A549 (cell line): ENCODE data around the gene PPM1B. TPM values are rescaled to one million over a fixed set of nuclear protein-coding genes. Genes with fewer than 3 reads are reported as not detected.

Experiments used
- ATAC-seq, 2 experiments: fragments of 200-7000 bp in 1 of 2; fragments of >200 bp in 1 of 2; cut with Nextera tagmentation in 1 of 2; cut with Tn5 transposase in 1 of 2; 3 replicates each; pipeline versions ENCODE4 v1.8.0 to v1.9.1; 2018 to 2020; ENCODE audit warnings: mild to moderate bottlenecking in 1 of 2, moderate library complexity in 1 of 2
- CTCF ChIA-PET: fragments of 300-600 bp; sonication (Branson Sonifier 250); formaldehyde crosslinking; extraction: SDS; loops from one replicate; lab custom pipeline; 2021; ENCODE audit warnings: antibody characterized with exemption, inconsistent platforms; lab: Yijun Ruan, JAX
- POLR2A ChIA-PET: fragments of 350-600 bp; formaldehyde crosslinking; extraction: SDS; loops from one replicate; lab custom pipeline; 2021; ENCODE audit warnings: antibody characterized with exemption, inconsistent platforms; lab: Yijun Ruan, JAX
- DNase-seq, 2 experiments: peaks; one replicate each; pipeline versions ENCODE4 v3.0.0 to v3.0.0-alpha.2; 2011 to 2016; ENCODE audit warnings: low read depth in 1 of 2, low spot score in 1 of 2
- FAIRE-seq: peaks from 2 replicates; lab custom pipeline; 2011; peaks lifted over from hg19 to GRCh38; lab: Jason Lieb, UNC
- H3K27ac ChIP-seq, 2 experiments: fragments of >200 bp; sonication (Bioruptor Twin); formaldehyde crosslinking; 3 replicates each; pipeline ENCODE4 v1.5.1; 2016 to 2017
- H3K4me1 ChIP-seq: fragments of >200 bp; sonication (Bioruptor Twin); formaldehyde crosslinking; 3 replicates; pipeline ENCODE4 v1.6.1; 2016
- H3K4me2 ChIP-seq: fragments of >200 bp; sonication (Bioruptor Twin); formaldehyde crosslinking; 3 replicates; pipeline ENCODE4 v1.6.1; 2016
- H3K4me3 ChIP-seq: fragments of >200 bp; sonication (Bioruptor Twin); formaldehyde crosslinking; 3 replicates; pipeline ENCODE4 v1.5.1; 2016
- H3K9me3 ChIP-seq: fragments of >200 bp; sonication (Bioruptor Twin); formaldehyde crosslinking; 3 replicates; pipeline ENCODE4 v1.6.1; 2016
- CEBPB ChIP-seq, 2 experiments: fragments of >200 bp in 1 of 2; sonication (Bioruptor Twin) in 1 of 2; formaldehyde crosslinking in 1 of 2; IDR thresholded peaks; 2 replicates each; pipeline ENCODE4 v1.6.1; 2012 to 2016
- ESRRA ChIP-seq: fragments of 150-350 bp; IDR thresholded peaks from 2 replicates; pipeline ENCODE4 v1.6.1; 2014; ENCODE audit warnings: mild to moderate bottlenecking, low read length, borderline replicate concordance
- GATA3 ChIP-seq: IDR thresholded peaks from 2 replicates; pipeline ENCODE4 v1.6.1; 2012; ENCODE audit warnings: borderline replicate concordance
- HES2 ChIP-seq: fragments of >200 bp; sonication (Bioruptor Twin); formaldehyde crosslinking; IDR thresholded peaks from 2 replicates; pipeline ENCODE4 v1.6.1; 2016
- HOXB5 ChIP-seq: fragments of 250-450 bp; sonication (Bioruptor Pico); IDR thresholded peaks from 2 replicates; pipeline ENCODE4 v1.5.0; 2020; ENCODE audit warnings: mild to moderate bottlenecking, moderate library complexity
- JUNB ChIP-seq: fragments of >200 bp; sonication (Bioruptor Twin); formaldehyde crosslinking; IDR thresholded peaks from 2 replicates; pipeline ENCODE4 v1.6.1; 2016
- MYC ChIP-seq: IDR thresholded peaks from 2 replicates; pipeline ENCODE4 v1.6.1; 2012; ENCODE audit warnings: mild to moderate bottlenecking, inconsistent platforms, low read length, improper control_type of control experiment, borderline replicate concordance
- RAD21 ChIP-seq, 2 experiments: fragments of >200 bp in 1 of 2; sonication (Bioruptor Twin) in 1 of 2; formaldehyde crosslinking in 1 of 2; IDR thresholded peaks in 1 of 2; conservative IDR thresholded peaks in 1 of 2; 2 replicates in 1 of 2; 3 replicates in 1 of 2; pipeline ENCODE4 v1.6.1; 2012 to 2018; ENCODE audit warnings: inconsistent platforms in 1 of 2
- SMC3 ChIP-seq: fragments of >200 bp; sonication (Bioruptor Twin); formaldehyde crosslinking; IDR thresholded peaks from 3 replicates; pipeline ENCODE4 v1.6.1; 2018; ENCODE audit warnings: inconsistent platforms
- TFCP2L1 ChIP-seq: fragments of 250-450 bp; sonication (Bioruptor Pico); IDR thresholded peaks from 2 replicates; pipeline ENCODE4 v1.5.0; 2021; ENCODE audit warnings: mild to moderate bottlenecking
- WGBS: methylation state at CpG from one replicate; pipeline ENCODE4 v1.1.6; 2017; ENCODE audit errors: missing lambda C conversion rate; 5-methylcytosine and 5-hydroxymethylcytosine counted together
- polyA plus RNA-seq, 4 experiments: library from polyadenylated mRNA; depleted of rRNA in 3 of 4; stranded (reverse); fragments of >200 nt; fragmentation: RNase III in 1 of 4; extraction: RNeasy Plus Mini Kit Qiagen cat#74134 plus additional on column Dnase treatment in 1 of 4; gene quantifications; 2 replicates in 3 of 4; 3 replicates in 1 of 4; pipeline ENCODE4 v1.2.3, GENCODE V29; 2011 to 2017
- TF ChIP-seq, protein P1 (sequence below): IDR thresholded peaks from 2 replicates; pipeline ENCODE4 v1.6.1; 2012
- TF ChIP-seq, protein P2 (sequence below): fragments of >200 bp; sonication (Bioruptor Twin); formaldehyde crosslinking; IDR thresholded peaks from 3 replicates; pipeline ENCODE4 v1.5.1; 2016
- TF ChIP-seq, protein P3 (sequence below): fragments of 150-350 bp; IDR thresholded peaks from 2 replicates; pipeline ENCODE4 v1.6.1; 2014; ENCODE audit warnings: low read depth, mild to moderate bottlenecking, low read length
- TF ChIP-seq, protein P4 (sequence below): IDR thresholded peaks from 2 replicates; pipeline ENCODE4 v1.6.1; 2012; ENCODE audit warnings: low read depth, borderline replicate concordance

Gene PPM1B
- polyA plus RNA-seq, 2 of the 4 experiments (the other 2 are of a cell fraction): 49.0 to 75.1 TPM

DNA sequence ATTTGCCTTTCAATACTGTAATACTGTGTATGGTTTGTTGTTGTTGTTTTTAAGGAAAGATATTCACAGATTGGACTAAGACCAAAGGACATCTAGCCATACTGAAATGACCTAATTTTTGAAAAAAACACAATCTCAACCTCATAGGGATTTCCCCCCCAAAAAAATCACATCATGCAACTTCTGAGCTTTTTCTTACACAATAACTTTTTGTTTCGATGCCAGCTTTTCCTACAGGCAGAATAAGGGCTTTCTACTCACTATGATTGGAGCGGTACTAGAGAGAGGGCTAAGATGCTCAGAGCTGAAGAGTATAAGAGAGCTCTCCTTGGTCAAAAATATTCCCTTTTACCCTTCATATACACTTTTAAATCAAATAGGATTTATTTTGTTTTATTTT lies 74.2 kb downstream of the PPM1B start:
- FAIRE-seq: no peak
- ChIA-PET POLR2A (interaction anchor here (1.0 kb wide), 1 partner anchor 26 kb away, joined by 4 read pairs; no protein-coding TSS in a partner anchor), CTCF (interaction anchor here (0.6 to 34.3 kb wide), 18 partner anchors 9 to 738 kb away, joined by 3 to 548 read pairs (median 4); no protein-coding TSS in a partner anchor)

GRCh38 chr2:44244135-44244871 lies 75.6 kb downstream of the PPM1B start:
- Histone ChIP-seq H3K27ac (peak overlapping the region; percentile 73 to 78), H3K9me3 (no peaks in the 10 kb centered on the region), H3K4me3 (peak overlapping the region; percentile 35), H3K4me2 (peak overlapping the region; percentile 89), H3K4me1 (peaks cover 60% of the 10 kb centered on the region)
- peak; percentile 71 to 84 for DNase-seq
- peak; percentile 66 to 74; a peak in 4 of 6 replicates for ATAC-seq
- POLR2A ChIA-PET: interaction anchor here (1.0 kb wide), 1 partner anchor 47 kb away, joined by 6 read pairs; no protein-coding TSS in a partner anchor
- CTCF ChIA-PET: interaction anchor here (0.6 to 34.3 kb wide), 26 partner anchors 9 to 711 kb away, joined by 3 to 548 read pairs (median 4); no protein-coding TSS in a partner anchor
- TF ChIP-seq, protein P1, sequence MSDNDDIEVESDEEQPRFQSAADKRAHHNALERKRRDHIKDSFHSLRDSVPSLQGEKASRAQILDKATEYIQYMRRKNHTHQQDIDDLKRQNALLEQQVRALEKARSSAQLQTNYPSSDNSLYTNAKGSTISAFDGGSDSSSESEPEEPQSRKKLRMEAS: peak; percentile 80
- TF ChIP-seq JUNB (no peak), HOXB5 (CRISPR knock-in tag) (0 out of 2 replicates have a peak, but pooled peaks have one; percentile 9), ESRRA (no peak), RAD21 (conservative IDR thresholded peaks at IDR 0.05 in 1 of 2, IDR thresholded peaks at IDR 0.05 in 1 of 2) (peak; percentile 81 to 94), SMC3 (peak; percentile 97), GATA3 (peak; percentile 20; the same call in 1 of the 2 replicates)
- TF ChIP-seq, protein P2, sequence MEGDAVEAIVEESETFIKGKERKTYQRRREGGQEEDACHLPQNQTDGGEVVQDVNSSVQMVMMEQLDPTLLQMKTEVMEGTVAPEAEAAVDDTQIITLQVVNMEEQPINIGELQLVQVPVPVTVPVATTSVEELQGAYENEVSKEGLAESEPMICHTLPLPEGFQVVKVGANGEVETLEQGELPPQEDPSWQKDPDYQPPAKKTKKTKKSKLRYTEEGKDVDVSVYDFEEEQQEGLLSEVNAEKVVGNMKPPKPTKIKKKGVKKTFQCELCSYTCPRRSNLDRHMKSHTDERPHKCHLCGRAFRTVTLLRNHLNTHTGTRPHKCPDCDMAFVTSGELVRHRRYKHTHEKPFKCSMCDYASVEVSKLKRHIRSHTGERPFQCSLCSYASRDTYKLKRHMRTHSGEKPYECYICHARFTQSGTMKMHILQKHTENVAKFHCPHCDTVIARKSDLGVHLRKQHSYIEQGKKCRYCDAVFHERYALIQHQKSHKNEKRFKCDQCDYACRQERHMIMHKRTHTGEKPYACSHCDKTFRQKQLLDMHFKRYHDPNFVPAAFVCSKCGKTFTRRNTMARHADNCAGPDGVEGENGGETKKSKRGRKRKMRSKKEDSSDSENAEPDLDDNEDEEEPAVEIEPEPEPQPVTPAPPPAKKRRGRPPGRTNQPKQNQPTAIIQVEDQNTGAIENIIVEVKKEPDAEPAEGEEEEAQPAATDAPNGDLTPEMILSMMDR: peak; percentile 94
- peak; percentile 81 for FAIRE-seq
- 8% methylated on average over 12 of the region's 12 CpGs for WGBS

More for the DNA sequence above, 74.2 kb downstream of the PPM1B start:
- Histone ChIP-seq H3K4me1 (peaks cover 55% of the 10 kb centered on the region), H3K4me2 (peak overlapping the region; percentile 89), H3K4me3 (no peak overlapping the region), H3K27ac (peak overlapping the region; percentile 51 to 78; a peak in 4 of 6 replicates), H3K9me3 (no peaks in the 10 kb centered on the region)
- TF ChIP-seq MYC (no peak), CEBPB (IDR thresholded peaks at IDR 0.05) (peak; percentile 13 to 60; a peak in 3 of 4 replicates)
- DNase-seq (no peak), ATAC-seq (0 out of 6 replicates have a peak, but pooled peaks of 1 of the 2 experiments have one; percentile 27)
- 54% methylated on average over 2 of the region's 2 CpGs for WGBS

GRCh38 chr2:44245083-44245861 lies 76.6 kb downstream of the PPM1B start:
- DNase-seq (peak in 1 of 2 experiments; percentile 29), FAIRE-seq (peak; percentile 95)
- peak overlapping the region; percentile 89 for H3K4me2 ChIP-seq

More at GRCh38 chr2:44245083-44245861, 76.6 kb downstream of the PPM1B start:
- 29% methylated on average over 3 of the region's 3 CpGs for WGBS
- CTCF ChIA-PET: interaction anchor here (0.7 to 34.3 kb wide), 17 partner anchors 11 to 710 kb away, joined by 3 to 548 read pairs (median 4); no protein-coding TSS in a partner anchor
- TF ChIP-seq CEBPB (IDR thresholded peaks at IDR 0.05) (peak; percentile 80 to 85; a peak in 3 of 4 replicates), HES2 (no peak), GATA3 (no peak), TFCP2L1 (CRISPR knock-in tag) (no peak)
- TF ChIP-seq, protein P3, sequence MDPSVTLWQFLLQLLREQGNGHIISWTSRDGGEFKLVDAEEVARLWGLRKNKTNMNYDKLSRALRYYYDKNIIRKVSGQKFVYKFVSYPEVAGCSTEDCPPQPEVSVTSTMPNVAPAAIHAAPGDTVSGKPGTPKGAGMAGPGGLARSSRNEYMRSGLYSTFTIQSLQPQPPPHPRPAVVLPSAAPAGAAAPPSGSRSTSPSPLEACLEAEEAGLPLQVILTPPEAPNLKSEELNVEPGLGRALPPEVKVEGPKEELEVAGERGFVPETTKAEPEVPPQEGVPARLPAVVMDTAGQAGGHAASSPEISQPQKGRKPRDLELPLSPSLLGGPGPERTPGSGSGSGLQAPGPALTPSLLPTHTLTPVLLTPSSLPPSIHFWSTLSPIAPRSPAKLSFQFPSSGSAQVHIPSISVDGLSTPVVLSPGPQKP: no peak
- TF ChIP-seq, protein P4, sequence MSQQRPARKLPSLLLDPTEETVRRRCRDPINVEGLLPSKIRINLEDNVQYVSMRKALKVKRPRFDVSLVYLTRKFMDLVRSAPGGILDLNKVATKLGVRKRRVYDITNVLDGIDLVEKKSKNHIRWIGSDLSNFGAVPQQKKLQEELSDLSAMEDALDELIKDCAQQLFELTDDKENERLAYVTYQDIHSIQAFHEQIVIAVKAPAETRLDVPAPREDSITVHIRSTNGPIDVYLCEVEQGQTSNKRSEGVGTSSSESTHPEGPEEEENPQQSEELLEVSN: no peak
- TF ChIP-seq, protein P2: 0 out of 3 replicates have a peak, but pooled peaks have one; percentile 5
- ATAC-seq: no peak; a peak in 1 of 6 replicates
- Histone ChIP-seq H3K9me3 (no peaks in the 10 kb centered on the region), H3K4me1 (peaks cover 60% of the 10 kb centered on the region), H3K4me3 (no peak overlapping the region), H3K27ac (peak overlapping the region; percentile 73 to 78)
- POLR2A ChIA-PET: interaction anchor here (1.3 to 2.0 kb wide), 2 partner anchors 46 to 116 kb away, joined by 3 to 9 read pairs; partner anchors contain the start of genes CAMKMT and PREPL
